Adipose tissue (tissue), 3 donors: ENCODE measurements around the gene ETV3. TPM values are rescaled to one million over a fixed set of nuclear protein-coding genes. Genes with fewer than 3 reads are reported as not detected.

Experiments used
- H3K27ac ChIP-seq: one replicate; pipeline ENCODE4 v1.5.1; 2013; ENCODE audit warnings: low read depth, low read length
- WGBS, 3 donors: extraction: QIAGEN DNeasy Blood & Tissue Kit; methylation state at CpG; one replicate each; pipeline ENCODE4 v1.1.7; 2013; 5-methylcytosine and 5-hydroxymethylcytosine counted together
- polyA plus RNA-seq, 3 donors: library from polyadenylated mRNA; stranded (reverse); fragments of 200-250 nt; gene quantifications; one replicate each; pipeline ENCODE4 v1.2.3, GENCODE V29; 2013
- donor health status: healthy with polysubstance abuse.
- donor health status: Bipolar disorder and iron deficiency.
- donor health status: healthy.

Gene ETV3
- polyA plus RNA-seq, 3 donors = 3.4 to 18.4 (median 12.8) TPM

- no peak overlapping the region for H3K27ac ChIP-seq
Observed at GRCh38 chr1:157117527-157118057, 20.6 kb downstream of the ETV3 start.

GRCh38 chr1:157116737-157117103 lies 21.5 kb downstream of the ETV3 start:
- H3K27ac ChIP-seq = no peak overlapping the region

More at GRCh38 chr1:157117527-157118057, 20.6 kb downstream of the ETV3 start:
- 61 to 69% (median 62%) methylated on average over 4 of the region's 4 CpGs for WGBS, 3 donors

- H3K27ac ChIP-seq = no peak overlapping the region
- WGBS, 3 donors = 65 to 79% (median 75%) methylated on average over 16 of the region's 16 CpGs
Observed at GRCh38 chr1:157115851-157116736, 22.1 kb downstream of the ETV3 start.

GRCh38 chr1:157115429-157115838 lies 22.8 kb downstream of the ETV3 start:
- WGBS, 3 donors = 69 to 81% (median 81%) methylated on average over 3 of the region's 3 CpGs
- no peak overlapping the region for H3K27ac ChIP-seq

GRCh38 chr1:157114183-157115121 lies 23.7 kb downstream of the ETV3 start:
- WGBS, 3 donors = 78 to 81% (median 81%) methylated on average over 18 of the region's 18 CpGs
- H3K27ac ChIP-seq = no peak overlapping the region

- WGBS, 3 donors = 75 to 88% (median 85%) methylated on average over 3 of the region's 3 CpGs
- H3K27ac ChIP-seq = no peak overlapping the region
Observed at GRCh38 chr1:157113631-157114030, 24.6 kb downstream of the ETV3 start.

- 46 to 65% (median 48%) methylated on average over 7 of the region's 7 CpGs for WGBS, 3 donors
- no peak overlapping the region for H3K27ac ChIP-seq
Observed at GRCh38 chr1:157113106-157113505, 25.1 kb downstream of the ETV3 start.

GRCh38 chr1:157112186-157112867 lies 25.9 kb downstream of the ETV3 start:
- 70 to 85% (median 84%) methylated on average over 8 of the region's 8 CpGs for WGBS, 3 donors
- no peak overlapping the region for H3K27ac ChIP-seq

GRCh38 chr1:157111396-157112165 lies 26.6 kb downstream of the ETV3 start:
- WGBS, 3 donors = 52 to 75% (median 68%) methylated on average over 17 to 19 of the region's 19 CpGs

GRCh38 chr1:157110686-157111085 lies 27.5 kb downstream of the ETV3 start:
- 69 to 78% (median 71%) methylated on average over 3 of the region's 3 CpGs for WGBS, 3 donors
- no peak overlapping the region for H3K27ac ChIP-seq

More at GRCh38 chr1:157111396-157112165, 26.6 kb downstream of the ETV3 start:
- no peak overlapping the region for H3K27ac ChIP-seq

- no peak overlapping the region for H3K27ac ChIP-seq
- 77 to 80% (median 80%) methylated on average over 6 of the region's 6 CpGs for WGBS, 3 donors
Observed at GRCh38 chr1:157110003-157110402, 28.2 kb downstream of the ETV3 start.

- H3K27ac ChIP-seq = no peak overlapping the region
- 57 to 62% (median 62%) methylated on average over 6 of the region's 6 CpGs for WGBS, 3 donors
Observed at GRCh38 chr1:157108448-157108847, 29.7 kb downstream of the ETV3 start.

- H3K27ac ChIP-seq = no peak overlapping the region
- WGBS, 3 donors = 36 to 49% (median 44%) methylated on average over 19 of the region's 19 CpGs
Observed at GRCh38 chr1:157107702-157108101, 30.5 kb downstream of the ETV3 start.

GRCh38 chr1:157106813-157107189 lies 31.4 kb downstream of the ETV3 start:
- 69 to 76% (median 73%) methylated on average over 6 of the region's 6 CpGs for WGBS, 3 donors
- H3K27ac ChIP-seq = no peak overlapping the region

GRCh38 chr1:157105988-157106812 lies 32.0 kb downstream of the ETV3 start:
- WGBS, 3 donors = 33 to 57% (median 48%) methylated on average over 6 of the region's 6 CpGs
- H3K27ac ChIP-seq = no peak overlapping the region

- WGBS, 3 donors = 70 to 72% (median 71%) methylated on average over 12 to 14 of the region's 14 CpGs
- H3K27ac ChIP-seq = no peak overlapping the region
Observed at GRCh38 chr1:157105298-157105987, 32.8 kb downstream of the ETV3 start.
